IMR-90 (cell line): ENCODE results near the gene PBX3. TPM values are rescaled to one million over a fixed set of nuclear protein-coding genes. Genes with fewer than 3 reads are reported as not detected.

ENCODE experiments used
- ATAC-seq: fragments of 200-7000 bp; cut with Tn5 transposase; 2 replicates; pipeline ENCODE4 v1.9.1; 2020; ENCODE audit warnings: low read depth, mild to moderate bottlenecking, moderate library complexity
- BruUV-seq: library from RNA; stranded (reverse); fragments of 400-500 nt; replicated peaks from 2 replicates; lab custom pipeline; 2021; lab: Mats Ljungman, UMichigan
- CTCF ChIA-PET: fragments of 300-600 bp; formaldehyde crosslinking; extraction: SDS; loops from one replicate; lab custom pipeline; 2021; ENCODE audit warnings: antibody characterized with exemption; lab: Yijun Ruan, JAX
- POLR2A ChIA-PET: fragments of 300-600 bp; sonication (Branson Sonifier 250); formaldehyde crosslinking; loops from one replicate; lab custom pipeline; 2022; ENCODE audit warnings: antibody characterized with exemption; ENCODE audit not compliant: unreplicated experiment; lab: Charles Lee
- DNase-seq: peaks from one replicate; pipeline ENCODE4 v3.0.0; 2013
- H2AFZ ChIP-seq: replicated peaks from 2 replicates; pipeline ENCODE3; 2013; ENCODE audit warnings: low read length, mild to moderate bottlenecking; ENCODE audit not compliant: poor library complexity
- H2AK5ac ChIP-seq: 2 replicates; pipeline ENCODE4 v1.6.1; 2013; ENCODE audit warnings: low read depth, low read length, inconsistent platforms
- H2AK9ac ChIP-seq: replicated peaks from 2 replicates; pipeline ENCODE3; 2013; ENCODE audit warnings: mild to moderate bottlenecking, low read depth, low read length, moderate library complexity; ENCODE audit not compliant: poor library complexity
- H2BK120ac ChIP-seq: 2 replicates; pipeline ENCODE4 v1.6.1; 2013; ENCODE audit warnings: low read depth, low read length, inconsistent platforms
- H2BK15ac ChIP-seq: 3 replicates; pipeline ENCODE4 v1.6.1; 2013; ENCODE audit warnings: low read depth, low read length, inconsistent platforms
- H2BK20ac ChIP-seq: 2 replicates; pipeline ENCODE4 v1.6.1; 2013; ENCODE audit warnings: low read depth, mild to moderate bottlenecking, inconsistent platforms, low read length, moderate library complexity
- H2BK5ac ChIP-seq: 2 replicates; pipeline ENCODE4 v1.6.1; 2013; ENCODE audit warnings: mild to moderate bottlenecking, low read depth, low read length, inconsistent platforms; ENCODE audit not compliant: poor library complexity, severe bottlenecking
- H3K14ac ChIP-seq: replicated peaks from 2 replicates; pipeline ENCODE4 v1.6.1; 2013; ENCODE audit warnings: low read depth, low read length, inconsistent platforms
- H3K18ac ChIP-seq: 2 replicates; pipeline ENCODE4 v1.6.1; 2013; ENCODE audit warnings: low read depth, low read length, control low read depth
- H3K23ac ChIP-seq: 2 replicates; pipeline ENCODE4 v1.6.1; 2013; ENCODE audit warnings: low read depth, low read length, inconsistent platforms
- H3K27ac ChIP-seq: 2 replicates; pipeline ENCODE4 v1.5.1; 2013; ENCODE audit warnings: mild to moderate bottlenecking, control low read depth, low read length; ENCODE audit not compliant: insufficient read depth
- H3K27me3 ChIP-seq: 2 replicates; pipeline ENCODE4 v1.6.1; 2013; ENCODE audit warnings: low read length; ENCODE audit not compliant: control insufficient read depth, insufficient read depth
- H3K36me3 ChIP-seq: 2 replicates; pipeline ENCODE4 v1.6.1; 2013; ENCODE audit warnings: low read length, mixed read lengths; ENCODE audit not compliant: control insufficient read depth, insufficient read depth
- H3K4ac ChIP-seq: 2 replicates; pipeline ENCODE4 v1.6.1; 2013; ENCODE audit warnings: low read depth, low read length, inconsistent platforms
- H3K4me1 ChIP-seq: 2 replicates; pipeline ENCODE4 v1.6.1; 2013; ENCODE audit warnings: low read length, mixed read lengths; ENCODE audit not compliant: control insufficient read depth, insufficient read depth
- H3K4me2 ChIP-seq: 2 replicates; pipeline ENCODE4 v1.6.1; 2013; ENCODE audit warnings: low read depth, mild to moderate bottlenecking, control low read depth, low read length, moderate library complexity
- H3K4me3 ChIP-seq: 2 replicates; pipeline ENCODE4 v1.5.1; 2013; ENCODE audit warnings: low read depth, mild to moderate bottlenecking, control low read depth, low read length, moderate library complexity; ENCODE audit not compliant: insufficient read depth
- H3K56ac ChIP-seq: 2 replicates; pipeline ENCODE4 v1.6.1; 2013; ENCODE audit warnings: low read length, inconsistent platforms; ENCODE audit not compliant: insufficient read depth; ENCODE audit errors: extremely low read depth
- H3K79me1 ChIP-seq, 2 experiments: 2 replicates each; pipeline ENCODE4 v1.6.1; 2013; ENCODE audit warnings: low read length in 2 of 2, inconsistent platforms in 1 of 2, low read depth in 1 of 2
- H3K9ac ChIP-seq: 2 replicates; pipeline ENCODE4 v1.6.1; 2013; ENCODE audit warnings: low read depth, low read length, control low read depth
- H3K9me1 ChIP-seq: 2 replicates; pipeline ENCODE4 v1.6.1; 2013; ENCODE audit warnings: low read length, inconsistent platforms; ENCODE audit not compliant: insufficient read depth
- H3K9me3 ChIP-seq: 2 replicates; pipeline ENCODE4 v1.6.1; 2013; ENCODE audit warnings: low read length; ENCODE audit not compliant: control insufficient read depth, insufficient read depth
- H4K20me1 ChIP-seq: 2 replicates; pipeline ENCODE4 v1.6.1; 2013; ENCODE audit warnings: low read length, inconsistent platforms; ENCODE audit not compliant: insufficient read depth
- H4K5ac ChIP-seq: 2 replicates; pipeline ENCODE4 v1.6.1; 2013; ENCODE audit warnings: mild to moderate bottlenecking, low read depth, low read length, control low read depth
- H4K8ac ChIP-seq, 2 experiments: 2 replicates each; pipeline ENCODE4 v1.6.1; 2013; ENCODE audit warnings: low read depth in 2 of 2, low read length in 2 of 2, control low read depth in 1 of 2, inconsistent platforms in 1 of 2
- H4K91ac ChIP-seq: 2 replicates; pipeline ENCODE4 v1.6.1; 2013; ENCODE audit warnings: low read depth, low read length, inconsistent platforms; ENCODE audit not compliant: insufficient read depth
- BHLHE40 ChIP-seq: fragments of 150-350 bp; IDR thresholded peaks from 2 replicates; pipeline ENCODE4 v1.6.1; 2016; ENCODE audit warnings: mild to moderate bottlenecking, low read depth, low read length
- CEBPB ChIP-seq: IDR thresholded peaks from 2 replicates; pipeline ENCODE4 v1.6.1; 2012; ENCODE audit warnings: low read depth, low read length, improper control_type of control experiment
- CHD1 ChIP-seq: IDR thresholded peaks from 2 replicates; pipeline ENCODE4 v1.6.1; 2012; ENCODE audit warnings: low read depth, low read length, improper control_type of control experiment
- CTCF ChIP-seq: conservative IDR thresholded peaks from 2 replicates; pipeline ENCODE4 v1.5.1; 2012; ENCODE audit warnings: mild to moderate bottlenecking, low read depth, low read length, improper control_type of control experiment
- ELK1 ChIP-seq: fragments of 150-350 bp; IDR thresholded peaks from 2 replicates; pipeline ENCODE4 v1.6.1; 2016; ENCODE audit warnings: low read depth, mild to moderate bottlenecking, low read length, moderate library complexity, borderline replicate concordance
- FOS ChIP-seq: fragments of 150-350 bp; IDR thresholded peaks from 2 replicates; pipeline ENCODE4 v1.6.1; 2016; ENCODE audit warnings: low read depth, low read length
- MAFK ChIP-seq: IDR thresholded peaks from 2 replicates; pipeline ENCODE4 v1.6.1; 2012; ENCODE audit warnings: low read depth, low read length, improper control_type of control experiment
- MAZ ChIP-seq: IDR thresholded peaks from 2 replicates; pipeline ENCODE4 v1.6.1; 2012; ENCODE audit warnings: low read depth, mild to moderate bottlenecking, low read length, improper control_type of control experiment, moderate library complexity, borderline replicate concordance
- MXI1 ChIP-seq: IDR thresholded peaks from 2 replicates; pipeline ENCODE4 v1.6.1; 2012; ENCODE audit warnings: low read depth, mild to moderate bottlenecking, low read length, moderate library complexity, borderline replicate concordance
- NFE2L2 ChIP-seq: fragments of 150-350 bp; IDR thresholded peaks from 2 replicates; pipeline ENCODE4 v1.6.1; 2016; ENCODE audit warnings: low read depth, mild to moderate bottlenecking, low read length
- POLR2A ChIP-seq: IDR thresholded peaks from 2 replicates; pipeline ENCODE4 v1.6.1; 2012; ENCODE audit warnings: mild to moderate bottlenecking, low read depth, low read length
- RAD21 ChIP-seq: IDR thresholded peaks from 2 replicates; pipeline ENCODE4 v1.6.1; 2012; ENCODE audit warnings: low read length, improper control_type of control experiment
- RCOR1 ChIP-seq: IDR thresholded peaks from 2 replicates; pipeline ENCODE4 v1.6.1; 2012; ENCODE audit warnings: mild to moderate bottlenecking, low read length, improper control_type of control experiment; ENCODE audit not compliant: insufficient replicate concordance
- RFX5 ChIP-seq: IDR thresholded peaks from 2 replicates; pipeline ENCODE4 v1.8.0; 2012; ENCODE audit warnings: low read depth, mild to moderate bottlenecking, low read length, moderate library complexity
- SMC3 ChIP-seq: fragments of 150-350 bp; IDR thresholded peaks from 2 replicates; pipeline ENCODE4 v1.6.1; 2016; ENCODE audit warnings: low read depth, mild to moderate bottlenecking, antibody characterized with exemption, low read length, moderate library complexity
- USF2 ChIP-seq: fragments of 150-350 bp; IDR thresholded peaks from 2 replicates; pipeline ENCODE4 v1.6.1; 2017; ENCODE audit warnings: mild to moderate bottlenecking, antibody characterized with exemption, low read length, low read depth
- WGBS, 2 experiments: methylation state at CpG; one replicate each; pipeline versions ENCODE4 v1.1.5 to v1.1.7; 2013; ENCODE audit warnings: missing lambda C conversion rate in 2 of 2; ENCODE audit not compliant: insufficient read length in 1 of 2; ENCODE audit errors: extremely low coverage in 2 of 2; 5-methylcytosine and 5-hydroxymethylcytosine counted together
- dilution Hi-C: fragments of 300-500 bp; cut with HindIII; formaldehyde crosslinking; loops from one replicate; pipeline ENCODE4 v1.14.3; 2018; ENCODE audit warnings: low sequenced_read_pairs; ENCODE audit not compliant: unreplicated experiment
- in situ Hi-C: fragments of 300-500 bp; cut with MboI; formaldehyde crosslinking; loops from 3 replicates; pipeline ENCODE4 v1.14.3; 2019; ENCODE audit warnings: low sequenced_read_pairs, inconsistent platforms, mixed read lengths
- intact Hi-C: fragments of 100-400 bp; cut with micrococcal nuclease; formaldehyde crosslinking; loops from 2 replicates; pipeline ENCODE4 v1.10.0; 2022
- polyA plus RNA-seq, 3 experiments: library from polyadenylated mRNA; depleted of rRNA; stranded (reverse); fragments of >200 nt; gene quantifications; 2 replicates each; pipeline ENCODE4 v1.2.3, GENCODE V29; 2012; ENCODE audit warnings: low replicate concordance in 1 of 3
- total RNA-seq: library from RNA; depleted of rRNA; stranded (reverse); fragments of >200 nt; gene quantifications from 2 replicates; pipeline ENCODE4 v1.2.3, GENCODE V29; 2012

The PBX3 gene
- total and polyA plus RNA-seq, 2 of the 4 experiments (the other 2 are of a cell fraction), result 12.0 to 15.6 TPM

GRCh38 chr9:125915606-125916005, 168.4 kb downstream of the PBX3 start:
- DNase-seq, result no peak
- no peak overlapping the region for H3K4me3 ChIP-seq
- WGBS, 2 experiments, result no CpG with 5 or more reads among the region's 8 CpGs

More at GRCh38 chr9:125915606-125916005, 168.4 kb downstream of the PBX3 start:
- Histone ChIP-seq H3K56ac (no peak overlapping the region), H4K91ac (no peak overlapping the region), H3K4ac (no peak overlapping the region), H4K8ac (no peak overlapping the region), H3K4me2 (no peak overlapping the region), H2BK5ac (no peak overlapping the region), H4K20me1 (no peaks in the 10 kb centered on the region), H3K9me3 (no peaks in the 10 kb centered on the region), H3K4me1 (no peaks in the 10 kb centered on the region), H2BK20ac (no peak overlapping the region), H2BK120ac (no peak overlapping the region), H2AK5ac (no peak overlapping the region), H3K9ac (no peak overlapping the region), H3K14ac (no peak overlapping the region), H3K27ac (no peak overlapping the region), H3K79me1 (no peaks in the 10 kb centered on the region; a peak in 2 of 4 replicates), H2AFZ (no peak overlapping the region), H2AK9ac (no peak overlapping the region), H3K18ac (no peak overlapping the region), H3K27me3 (no peaks in the 10 kb centered on the region), H3K23ac (no peak overlapping the region), H3K36me3 (no peaks in the 10 kb centered on the region), H2BK15ac (no peak overlapping the region), H3K9me1 (no peaks in the 10 kb centered on the region), H4K5ac (no peak overlapping the region)
- ATAC-seq, result no peak
- in situ Hi-C loops (no loop called here), intact Hi-C loops (no loop called here), dilution Hi-C loops (no loop called here)
- ChIA-PET POLR2A (no interaction called here), CTCF (interaction anchor here (0.6 to 1.4 kb wide), 3 partner anchors 15 to 531 kb away, joined by 3 to 6 read pairs (median 5); no protein-coding TSS in a partner anchor)
- no TSS peak for BruUV-seq
- TF ChIP-seq CHD1, result no peak
- TF ChIP-seq MAFK, result no peak
- TF ChIP-seq MAZ, result no peak
- TF ChIP-seq ELK1, result no peak
- TF ChIP-seq RCOR1, result no peak
- no peak for TF ChIP-seq CEBPB
- no peak for TF ChIP-seq NFE2L2
- no peak for TF ChIP-seq USF2
- no peak for TF ChIP-seq BHLHE40
- no peak for TF ChIP-seq MXI1
- no peak for TF ChIP-seq CTCF
- no peak for TF ChIP-seq RAD21
- TF ChIP-seq FOS, result no peak
- no peak for TF ChIP-seq SMC3
- TF ChIP-seq RFX5, result no peak
- TF ChIP-seq POLR2A, result no peak
